NCI-H2107 (cell line): ENCODE results near the gene HNRNPF.

Experiments
- DNase-seq: peaks from one replicate; lab custom pipeline; 2025; lab: John Stamatoyannopoulos, UW

The HNRNPF gene

DNA sequence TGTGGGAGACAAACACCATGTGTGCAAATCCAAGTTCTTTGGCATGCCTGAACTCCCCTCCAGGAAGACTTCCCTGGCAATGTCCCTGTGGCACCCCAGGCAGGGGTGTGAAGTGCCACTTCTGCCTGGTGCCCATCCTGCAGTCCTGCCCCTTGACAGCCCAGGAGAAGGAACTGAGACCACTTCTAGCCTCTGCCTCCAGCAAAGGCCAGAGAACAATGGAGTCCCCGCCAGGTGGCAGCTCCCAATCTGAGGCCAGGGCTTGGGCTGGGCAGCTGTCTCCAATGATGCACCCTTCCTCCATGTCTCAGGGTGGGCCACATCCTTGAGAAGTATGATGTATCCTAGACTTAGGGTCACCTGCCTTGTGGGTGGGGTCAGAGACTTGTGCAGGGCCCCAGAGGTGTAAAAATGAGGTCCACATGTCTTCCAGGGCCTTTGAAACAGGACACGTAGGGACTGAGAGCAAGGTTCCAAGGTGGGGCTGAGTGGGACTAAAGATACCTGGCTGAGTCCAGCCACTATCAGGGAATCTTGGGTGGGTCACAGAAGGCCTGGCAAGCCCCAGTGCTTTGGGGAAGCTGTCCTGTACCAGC, 32.1 kb downstream of the HNRNPF start:
- no peak for DNase-seq

DNA sequence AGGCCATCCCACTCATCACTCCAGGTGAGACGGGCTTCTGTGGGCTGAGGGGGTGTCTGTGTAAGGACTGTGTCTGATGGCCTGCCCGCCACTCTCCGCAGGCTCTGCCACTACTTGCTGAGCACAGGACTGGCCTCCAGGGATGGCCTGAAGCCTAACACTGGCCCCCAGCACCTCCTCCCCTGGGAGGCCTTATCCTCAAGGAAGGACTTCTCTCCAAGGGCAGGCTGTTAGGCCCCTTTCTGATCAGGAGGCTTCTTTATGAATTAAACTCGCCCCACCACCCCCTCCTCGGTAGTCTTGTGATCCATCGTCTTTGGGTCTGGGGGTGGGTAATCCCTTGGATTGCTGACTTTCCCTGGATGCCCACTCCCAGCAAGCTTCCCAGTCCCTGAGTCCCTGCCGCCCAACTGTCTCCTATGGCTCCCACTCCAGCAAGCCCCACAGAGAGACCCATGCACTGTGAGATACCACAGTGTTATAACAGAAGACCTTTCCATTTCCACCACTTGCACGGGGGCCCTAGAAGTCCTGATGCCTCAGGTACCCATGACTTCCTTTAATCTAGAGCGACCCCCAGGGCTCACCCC, 32.8 kb downstream of the HNRNPF start:
- DNase-seq: no peak

DNA sequence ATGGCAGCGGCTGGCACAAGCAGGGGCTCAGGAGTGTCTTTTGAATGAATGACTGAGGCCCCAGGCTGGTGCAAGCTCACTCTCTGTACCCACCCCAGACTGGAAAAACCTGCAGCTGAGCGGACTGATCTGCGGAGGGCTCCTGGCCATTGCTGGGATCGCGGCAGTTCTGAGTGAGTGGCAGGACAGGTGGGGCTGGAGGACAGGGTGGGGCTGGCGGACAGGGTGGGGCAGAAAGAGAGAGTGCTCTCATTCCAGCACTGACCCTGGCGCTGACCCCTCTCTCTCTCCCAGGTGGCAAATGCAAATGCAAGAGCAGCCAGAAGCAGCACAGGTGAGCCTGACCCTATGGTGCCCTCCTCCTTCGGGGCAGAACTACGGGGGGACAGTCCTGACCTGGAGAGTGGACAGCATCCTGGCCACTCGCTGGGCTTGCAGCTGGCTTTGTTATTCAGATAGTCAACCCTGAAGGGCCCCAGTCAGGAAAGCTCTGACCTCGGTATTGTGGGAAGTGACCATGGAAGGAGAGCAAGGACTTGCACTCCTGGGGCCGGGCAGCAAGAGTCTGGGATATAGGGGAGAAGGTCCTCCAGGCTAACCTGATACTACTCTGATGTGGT, 33.5 kb downstream of the HNRNPF start:
- DNase-seq: no peak

DNA sequence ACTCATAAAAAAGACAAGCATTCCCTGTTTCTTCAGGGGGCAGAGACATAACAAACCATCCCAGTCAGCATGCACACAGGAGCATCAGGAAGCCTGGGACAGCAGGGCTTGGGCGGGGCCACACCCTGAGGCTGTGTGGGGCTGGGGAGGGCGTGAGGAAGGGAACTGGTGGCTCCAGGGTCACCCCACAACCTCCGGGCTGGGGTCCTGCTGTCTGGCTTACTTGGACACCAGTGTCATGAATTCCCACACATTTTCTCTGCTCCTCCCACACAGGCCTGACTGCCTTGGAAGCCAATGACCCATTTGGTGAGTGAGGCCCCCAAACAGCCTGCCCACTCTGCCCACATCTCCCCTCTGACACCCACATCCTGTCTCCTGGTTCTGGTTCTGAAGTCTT, 34.8 kb downstream of the HNRNPF start:
- DNase-seq: no peak

DNA sequence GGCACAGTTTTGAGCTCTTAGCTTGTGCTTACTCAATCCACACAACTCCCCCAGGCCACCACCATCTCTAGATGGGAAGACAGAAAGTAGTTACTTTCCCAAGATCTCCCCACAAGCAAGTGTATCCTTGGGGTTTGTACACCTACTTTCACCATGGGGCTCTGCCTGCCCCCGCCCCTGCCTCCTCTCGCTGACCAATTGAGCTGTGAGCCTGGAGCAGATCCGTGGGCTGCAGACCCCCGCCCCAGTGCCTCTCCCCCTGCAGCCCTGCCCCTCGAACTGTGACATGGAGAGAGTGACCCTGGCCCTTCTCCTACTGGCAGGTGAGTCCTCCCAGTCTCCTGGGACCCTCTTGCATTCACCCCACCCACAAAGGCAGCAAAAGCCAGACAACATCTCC, 35.5 kb downstream of the HNRNPF start:
- no peak for DNase-seq

DNA sequence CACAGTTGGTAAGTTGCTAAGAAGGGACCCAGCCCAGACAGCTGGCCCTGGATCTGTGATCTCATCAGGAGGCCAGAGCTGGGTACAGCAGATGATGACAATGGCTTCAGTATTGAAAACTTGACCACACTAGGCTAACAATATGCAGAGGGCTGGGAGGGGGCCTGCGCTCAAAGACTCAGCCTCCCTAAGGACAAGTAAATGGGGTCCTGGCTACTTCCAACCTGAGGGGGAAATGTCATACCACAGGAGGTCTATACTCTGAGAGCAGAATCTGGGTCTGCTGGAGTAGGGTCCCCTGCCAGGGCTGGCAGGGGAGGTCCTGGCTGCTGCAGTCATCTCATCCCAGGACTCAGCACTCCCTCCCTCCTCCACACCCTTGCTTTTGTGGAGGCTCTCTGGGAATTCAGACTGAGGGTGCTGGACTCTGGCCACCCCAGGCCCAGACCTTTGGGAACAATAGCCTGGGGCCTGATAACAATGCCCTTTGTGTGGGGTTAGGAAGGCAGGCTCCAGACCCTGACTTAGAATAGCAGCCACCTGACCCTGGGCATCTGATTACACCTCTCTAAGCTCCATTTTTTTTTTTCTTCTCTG, 36.1 kb downstream of the HNRNPF start:
- no peak for DNase-seq

DNA sequence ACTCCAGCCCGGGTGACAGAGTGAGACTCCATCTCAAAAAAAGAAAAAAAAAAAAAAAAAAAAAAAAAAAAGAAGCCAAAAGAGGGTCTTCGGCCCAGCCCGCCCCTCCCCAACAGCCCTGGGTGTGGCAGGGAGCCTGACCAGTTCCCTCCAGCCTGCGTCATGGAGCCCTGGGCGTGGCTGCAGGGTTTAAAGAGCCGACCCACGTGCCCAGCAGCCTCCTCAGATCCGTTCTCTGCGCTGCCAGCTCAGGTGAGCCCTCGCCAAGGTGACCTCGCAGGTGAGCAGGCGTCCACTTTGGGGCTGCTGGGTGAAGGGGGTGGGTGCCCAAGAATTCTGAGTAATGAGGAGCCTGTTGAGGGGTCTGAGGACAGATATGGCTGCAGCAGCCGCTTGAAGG, 37.6 kb downstream of the HNRNPF start, which contains the start of gene FXYD4:
Gene FXYD4, plus strand, starts transcription at position 219 of the 400 bp plus-strand sequence. CDS start 2,111 bp downstream, outside the sequence.
- DNase-seq: no peak

DNA sequence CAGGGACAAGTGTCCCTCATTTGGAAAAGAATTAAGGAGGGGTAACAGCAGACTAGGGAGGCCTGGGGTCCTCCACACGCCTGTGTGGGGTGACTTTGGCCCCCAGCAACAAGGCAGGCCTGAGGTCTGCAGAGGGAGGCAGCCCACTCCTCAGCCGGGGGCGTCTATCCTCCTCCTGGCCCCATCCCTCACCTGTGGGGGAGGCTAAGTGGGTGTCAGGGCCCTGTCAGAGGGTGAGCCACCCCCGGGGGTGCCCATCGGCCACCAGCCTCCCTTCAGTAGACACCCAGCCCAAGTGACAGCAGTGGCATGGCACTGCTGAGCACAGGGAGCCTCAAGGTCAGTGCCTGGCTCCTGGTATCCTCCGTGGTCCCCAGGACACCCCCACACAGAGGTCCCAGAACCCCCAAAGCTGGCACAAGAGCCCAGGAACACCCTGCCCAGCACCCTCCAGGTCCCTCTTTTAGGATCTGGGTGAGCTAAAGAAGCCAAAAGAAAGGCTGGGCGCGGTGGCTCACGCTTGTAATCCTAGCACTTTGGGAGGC, 38.2 kb downstream of the HNRNPF start:
- no peak for DNase-seq

DNA sequence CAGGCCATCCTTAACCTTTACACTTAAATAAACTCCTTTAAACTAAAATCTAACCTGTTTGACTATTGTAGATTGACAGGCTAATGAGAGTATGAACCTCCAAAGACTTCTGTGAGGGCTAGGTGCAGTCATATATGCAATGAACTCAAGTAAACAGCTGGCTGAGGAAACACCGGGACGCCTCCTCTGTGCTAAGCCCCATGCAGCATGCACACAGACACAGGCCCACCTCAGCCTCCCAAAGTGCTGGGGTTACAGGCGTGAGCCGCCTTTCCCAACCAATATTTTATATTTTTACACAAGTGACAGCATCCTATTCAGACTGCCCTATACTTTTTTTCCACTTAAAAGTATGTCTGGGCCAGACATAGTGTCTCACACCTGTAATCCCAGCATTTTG, 39.1 kb downstream of the HNRNPF start:
- DNase-seq: no peak

DNA sequence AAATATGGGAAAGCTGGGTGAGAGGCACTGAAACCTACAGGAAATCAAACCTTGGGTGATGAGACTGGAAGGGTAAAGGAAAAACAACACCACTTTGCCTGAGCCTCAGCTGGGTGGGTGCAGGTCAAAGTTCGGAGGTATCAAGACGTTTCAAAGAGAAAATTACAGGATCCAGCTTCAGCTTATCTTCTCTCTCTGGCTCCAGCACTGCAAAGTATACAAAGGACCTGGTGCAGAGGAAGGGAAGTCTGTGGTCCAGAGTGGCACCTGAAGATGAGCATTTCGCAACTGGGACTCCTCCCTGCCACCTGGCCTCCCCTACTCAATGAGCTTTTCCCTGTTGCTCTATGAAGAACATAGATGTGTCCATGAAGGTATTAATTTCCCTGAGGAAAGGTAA, 44.0 kb downstream of the HNRNPF start:
- no peak for DNase-seq

DNA sequence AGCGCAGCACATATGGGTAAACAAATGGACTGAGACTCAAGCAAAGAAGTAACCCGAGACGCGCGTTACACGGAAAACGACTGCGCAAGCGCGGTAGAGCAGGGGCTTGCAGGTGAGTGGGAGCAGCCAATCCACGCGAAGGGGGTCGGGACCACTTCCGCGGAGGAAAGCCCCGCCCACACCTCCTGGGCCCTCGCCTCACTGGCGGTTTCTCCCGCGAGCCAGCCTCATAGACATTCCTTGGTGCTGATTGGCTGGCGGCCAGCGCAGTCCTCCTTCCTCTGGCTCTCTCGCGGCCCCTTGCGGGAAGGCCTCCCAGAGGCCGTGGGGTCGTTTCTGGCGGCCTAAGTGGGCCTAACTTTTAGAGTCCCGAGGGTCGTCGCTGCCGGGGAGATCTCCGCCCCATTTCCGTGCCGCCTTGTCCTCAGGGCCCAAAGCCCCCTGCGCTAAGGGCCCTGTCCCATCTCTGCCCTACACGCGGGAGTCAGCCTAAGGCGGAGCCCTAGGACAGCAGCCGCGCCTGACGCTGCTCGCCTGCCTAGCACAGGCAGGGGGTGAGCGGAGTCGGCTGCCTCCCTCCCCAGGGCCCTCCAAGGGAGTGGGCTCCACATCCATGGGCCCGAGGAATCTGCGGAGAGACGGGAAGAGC, 46.7 kb downstream of the HNRNPF start:
- DNase-seq: peak; percentile 84

DNA sequence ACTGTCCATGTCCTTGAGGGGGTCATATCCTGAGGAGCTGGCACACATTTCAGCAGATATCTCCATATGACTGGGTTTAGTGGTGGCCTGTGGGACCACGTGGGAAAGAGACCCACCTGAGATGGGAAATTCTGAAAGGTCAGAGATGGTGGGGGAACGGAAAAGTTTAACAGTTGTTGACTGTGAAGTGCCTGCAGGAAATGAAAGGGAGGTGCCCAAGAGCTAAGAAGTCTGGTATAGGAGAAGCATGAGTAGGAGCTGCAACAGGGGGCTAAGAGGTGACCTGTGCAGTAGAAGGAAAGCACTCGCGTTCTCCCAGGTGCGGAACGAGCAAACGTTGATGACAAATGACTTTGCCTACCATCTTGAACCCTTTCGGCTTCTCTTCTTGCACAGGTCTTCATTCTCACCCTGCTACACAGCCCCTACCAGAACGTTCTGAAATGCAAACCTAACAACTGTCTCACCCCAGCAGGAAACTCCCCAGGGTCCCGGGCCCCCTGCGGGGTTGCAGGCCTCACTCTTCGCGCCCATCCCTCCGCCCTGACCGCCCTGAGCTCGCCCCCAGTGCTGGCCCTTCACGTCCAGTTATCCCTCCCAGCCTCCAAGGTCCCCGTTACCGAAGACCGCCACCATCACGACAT, 47.3 kb downstream of the HNRNPF start:
- DNase-seq: no peak

DNA sequence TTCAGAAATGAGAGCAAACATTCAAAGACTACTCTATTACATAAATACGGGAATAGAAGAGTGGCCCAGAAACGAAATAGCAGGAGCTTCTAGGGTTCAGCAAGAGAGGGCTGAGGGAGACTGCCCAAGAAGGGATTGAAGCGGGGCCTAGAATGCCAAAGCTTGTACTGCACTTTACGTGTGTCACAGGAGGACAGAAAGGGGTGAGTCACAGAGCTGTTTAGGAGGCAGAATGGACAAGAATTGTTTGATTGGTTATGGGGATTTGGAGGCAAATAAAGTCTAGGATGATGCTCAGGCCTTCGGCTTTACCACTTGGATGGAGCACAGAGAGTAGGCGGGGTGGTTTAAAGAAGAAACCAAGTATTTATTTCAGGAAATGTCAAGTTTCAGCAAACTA, 48.9 kb downstream of the HNRNPF start:
- no peak for DNase-seq

DNA sequence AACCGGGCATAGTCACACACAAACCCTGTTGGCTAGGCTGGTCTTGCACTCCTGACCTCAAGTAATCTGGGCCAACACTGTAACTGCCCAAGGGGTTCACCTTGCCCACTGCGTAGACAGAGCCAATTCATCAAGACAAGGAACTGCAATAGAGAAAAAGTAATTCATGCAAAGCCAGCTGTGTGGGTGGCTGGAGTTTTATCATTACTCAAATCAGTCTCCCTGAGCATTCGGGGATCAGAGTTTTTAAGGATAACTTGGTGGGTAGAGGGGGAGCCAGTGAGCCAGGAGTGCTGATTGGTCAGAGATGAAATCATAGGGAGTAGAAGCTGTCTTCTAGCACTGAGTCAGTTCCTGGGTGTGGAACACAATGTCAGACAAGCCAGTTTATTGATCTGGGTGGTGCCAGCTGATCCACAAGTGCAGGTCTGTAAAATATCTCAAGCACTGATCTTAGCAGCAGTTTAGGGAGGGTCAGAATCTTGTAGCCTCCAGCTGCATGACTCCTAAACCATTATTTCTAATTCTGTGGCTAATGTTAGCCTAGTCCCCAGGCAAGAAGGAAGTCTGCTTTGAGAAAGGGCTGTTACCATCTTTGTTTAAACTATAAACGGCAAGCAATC, 53.1 kb downstream of the HNRNPF start:
- DNase-seq: no peak

DNA sequence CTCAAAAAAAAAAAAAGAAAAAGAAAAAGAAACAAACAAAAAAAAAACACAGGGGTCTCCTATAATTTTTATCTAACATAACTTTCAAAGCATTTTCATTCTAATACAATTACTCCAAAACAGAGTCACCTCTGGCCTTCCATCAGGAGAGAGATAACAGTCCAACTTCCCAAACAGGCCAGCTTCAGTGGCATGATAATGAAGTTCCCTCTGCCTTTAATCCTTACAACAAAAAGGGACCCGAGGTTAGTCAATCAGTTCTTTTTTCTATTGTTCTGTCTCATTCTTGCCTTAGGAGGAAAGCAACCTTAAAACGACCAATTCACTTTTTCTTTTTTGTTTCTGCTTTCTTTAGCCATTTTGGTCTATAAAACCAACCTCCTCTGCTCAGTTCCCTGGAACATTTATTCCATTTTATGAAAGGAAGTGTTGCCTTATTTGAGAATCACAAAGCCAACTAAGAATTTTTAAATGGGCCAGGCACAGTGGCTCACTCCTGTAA, 54.1 kb downstream of the HNRNPF start:
- DNase-seq: no peak

DNA sequence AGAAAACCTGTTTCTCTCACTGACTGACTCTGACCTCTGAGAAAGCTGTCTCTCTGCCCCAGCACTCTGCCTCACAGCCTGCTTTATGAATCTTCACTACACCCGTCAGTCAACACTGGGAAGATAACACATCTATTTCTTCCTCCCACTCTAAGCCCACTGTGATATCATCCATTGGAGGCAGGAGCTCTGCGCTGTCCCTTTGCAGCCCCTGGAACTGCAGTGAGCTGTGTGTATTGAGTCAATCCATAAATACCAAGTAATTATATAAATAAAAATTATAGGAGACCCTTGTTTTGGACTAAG, 54.7 kb downstream of the HNRNPF start:
- no peak for DNase-seq

DNA sequence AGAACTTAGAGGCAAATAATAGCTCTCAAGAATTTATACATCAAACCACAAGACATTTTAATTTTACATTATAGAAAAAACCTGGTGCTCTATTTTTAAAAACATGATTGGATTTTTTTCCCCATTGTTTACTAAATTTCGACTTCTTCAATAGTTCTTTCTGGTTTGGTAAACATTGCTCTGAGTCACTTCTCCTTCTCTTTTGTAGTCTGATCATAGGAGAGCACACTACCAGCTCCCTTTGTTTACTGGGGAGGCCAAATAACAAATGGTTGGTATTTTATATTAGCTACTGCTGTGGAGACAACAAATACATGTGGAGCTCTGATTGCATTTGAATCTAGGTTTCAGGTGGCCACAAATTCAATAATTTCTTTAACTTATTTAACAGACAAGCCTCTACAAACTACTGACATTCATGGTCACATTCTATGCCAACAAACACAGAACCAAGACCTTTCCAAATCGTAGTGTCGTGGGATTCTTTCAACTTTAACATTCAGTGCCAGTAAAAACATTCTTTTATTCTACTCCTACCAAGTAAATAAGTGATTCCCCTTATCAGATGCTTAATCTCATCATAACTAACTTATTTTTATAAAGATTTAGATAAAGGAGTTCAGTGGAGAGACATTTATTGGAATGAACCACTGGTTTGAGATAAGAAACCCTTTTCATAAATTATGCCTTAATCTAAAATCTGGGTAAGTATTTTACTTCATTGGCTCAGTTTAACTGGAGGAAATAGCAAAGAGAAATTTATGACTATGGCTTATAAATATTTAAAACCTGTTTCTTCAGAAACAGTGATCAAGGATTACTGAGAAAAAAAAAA, 55.3 kb downstream of the HNRNPF start:
- no peak for DNase-seq

DNA sequence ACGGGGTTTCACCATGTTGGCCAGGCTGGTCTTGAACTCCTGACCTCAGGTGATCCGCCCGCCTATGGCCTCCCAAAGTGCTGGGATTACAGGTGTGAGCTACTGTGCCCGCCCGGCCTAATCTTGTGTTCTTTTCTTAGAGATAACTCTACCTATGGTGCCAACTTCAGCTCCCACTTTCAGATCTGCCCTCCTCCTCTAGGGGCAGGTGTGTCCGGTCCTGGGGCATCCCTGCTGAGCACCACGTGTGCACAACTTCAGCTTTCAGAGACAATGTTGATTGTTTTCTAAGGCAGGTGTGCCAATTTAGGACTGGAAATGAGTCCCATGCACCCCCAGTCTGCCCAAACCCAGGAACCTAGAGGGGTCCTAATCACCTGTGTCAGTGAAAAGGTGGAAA, 56.0 kb downstream of the HNRNPF start:
- no peak for DNase-seq

DNA sequence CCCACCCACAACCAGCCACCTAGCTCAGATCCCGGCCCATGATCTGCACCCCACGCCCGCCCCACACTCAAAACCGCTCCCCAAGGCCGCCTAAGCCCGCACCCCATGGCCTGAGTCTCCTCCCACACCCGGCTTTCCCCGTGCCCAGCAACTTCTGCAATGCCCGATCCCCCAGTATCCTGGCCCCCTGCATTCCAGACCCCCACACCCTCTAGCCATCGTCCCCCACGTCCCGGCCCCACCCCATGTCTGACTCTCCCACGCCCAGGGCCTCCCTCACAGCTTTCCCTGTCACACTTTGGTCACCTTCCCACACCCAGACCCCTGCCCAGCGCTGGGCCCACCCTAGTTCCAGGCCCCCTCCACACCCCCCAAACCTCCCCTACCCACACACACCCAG, 57.7 kb downstream of the HNRNPF start:
- DNase-seq: no peak

DNA sequence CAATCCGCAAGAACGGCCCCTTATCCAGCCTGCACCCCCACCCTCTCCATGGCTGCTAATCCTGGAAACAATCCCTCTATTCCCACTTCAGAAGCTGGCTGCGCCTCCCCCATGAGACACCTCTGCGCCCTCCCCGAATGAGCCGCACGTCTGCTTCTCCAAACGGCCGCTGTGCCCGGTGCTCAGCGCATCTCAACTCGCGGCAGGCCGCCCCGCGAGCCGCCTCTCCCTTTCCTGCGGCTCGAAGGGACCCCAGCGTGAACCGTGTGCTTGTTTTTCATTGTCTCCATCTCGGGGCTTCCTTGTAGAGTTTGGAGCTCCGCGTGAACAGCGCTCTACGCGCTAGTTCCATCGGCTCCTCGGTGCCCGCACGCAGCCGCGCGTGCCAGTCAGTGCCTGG, 58.3 kb downstream of the HNRNPF start:
- no peak for DNase-seq

DNA sequence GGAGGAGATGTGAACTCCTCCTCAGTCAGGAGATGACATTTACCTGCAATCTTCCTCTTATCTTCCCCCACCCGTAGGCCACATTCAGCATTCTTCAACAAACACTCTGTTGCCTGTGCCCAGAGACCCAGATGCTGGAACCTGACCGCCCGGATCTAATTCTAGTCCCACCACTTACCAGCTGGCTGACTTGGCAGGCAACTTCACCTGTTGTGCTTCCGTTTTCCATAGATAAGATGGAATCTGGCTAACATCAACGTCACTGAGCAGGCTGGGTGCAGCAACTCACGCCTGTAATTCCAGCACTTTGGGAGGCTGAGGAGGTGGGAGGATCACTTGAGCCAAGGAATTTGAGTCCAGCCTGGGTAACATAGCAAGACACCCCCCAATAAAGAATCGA, 58.8 kb downstream of the HNRNPF start:
- DNase-seq: no peak
